AG09309 (cell line): ENCODE data around the gene RCAN3.

Source experiments
- DNase-seq: peaks from one replicate; pipeline ENCODE4 v3.0.0-alpha.2; 2010; ENCODE audit warnings: low read depth
- H3K4me3 ChIP-seq: 2 replicates; pipeline ENCODE4 v1.5.1; 2011; ENCODE audit warnings: mild to moderate bottlenecking, low read depth, low read length, moderate library complexity; ENCODE audit not compliant: control insufficient read depth
- TF ChIP-seq, protein P1 (sequence below): IDR thresholded peaks from 2 replicates; pipeline ENCODE4 v1.5.1; 2011; ENCODE audit warnings: mild to moderate bottlenecking, low read depth, low read length, inconsistent platforms; ENCODE audit not compliant: insufficient read depth, control insufficient read depth; ENCODE audit errors: missing control alignments

RCAN3 gene

DNA sequence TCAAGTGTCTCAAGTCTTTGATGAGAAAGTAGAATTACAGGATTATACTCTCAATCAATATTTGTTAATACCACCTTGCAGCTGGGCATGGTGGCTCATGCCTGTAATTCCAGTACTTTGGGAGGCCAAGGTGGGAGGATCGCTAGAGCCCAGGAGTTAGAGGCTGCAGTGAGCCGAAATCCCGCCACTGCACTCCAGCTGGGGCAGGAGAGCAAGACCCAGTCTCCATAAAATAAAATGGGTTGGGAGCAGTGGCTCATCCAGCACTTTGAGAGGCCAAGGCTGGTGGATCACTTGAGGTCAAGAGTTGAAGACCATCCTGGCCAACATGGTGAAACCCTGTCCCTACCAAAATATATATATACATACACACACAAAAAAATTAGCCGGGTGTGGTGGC lies 52.1 kb downstream of the RCAN3 start:
- DNase-seq = no peak

DNA sequence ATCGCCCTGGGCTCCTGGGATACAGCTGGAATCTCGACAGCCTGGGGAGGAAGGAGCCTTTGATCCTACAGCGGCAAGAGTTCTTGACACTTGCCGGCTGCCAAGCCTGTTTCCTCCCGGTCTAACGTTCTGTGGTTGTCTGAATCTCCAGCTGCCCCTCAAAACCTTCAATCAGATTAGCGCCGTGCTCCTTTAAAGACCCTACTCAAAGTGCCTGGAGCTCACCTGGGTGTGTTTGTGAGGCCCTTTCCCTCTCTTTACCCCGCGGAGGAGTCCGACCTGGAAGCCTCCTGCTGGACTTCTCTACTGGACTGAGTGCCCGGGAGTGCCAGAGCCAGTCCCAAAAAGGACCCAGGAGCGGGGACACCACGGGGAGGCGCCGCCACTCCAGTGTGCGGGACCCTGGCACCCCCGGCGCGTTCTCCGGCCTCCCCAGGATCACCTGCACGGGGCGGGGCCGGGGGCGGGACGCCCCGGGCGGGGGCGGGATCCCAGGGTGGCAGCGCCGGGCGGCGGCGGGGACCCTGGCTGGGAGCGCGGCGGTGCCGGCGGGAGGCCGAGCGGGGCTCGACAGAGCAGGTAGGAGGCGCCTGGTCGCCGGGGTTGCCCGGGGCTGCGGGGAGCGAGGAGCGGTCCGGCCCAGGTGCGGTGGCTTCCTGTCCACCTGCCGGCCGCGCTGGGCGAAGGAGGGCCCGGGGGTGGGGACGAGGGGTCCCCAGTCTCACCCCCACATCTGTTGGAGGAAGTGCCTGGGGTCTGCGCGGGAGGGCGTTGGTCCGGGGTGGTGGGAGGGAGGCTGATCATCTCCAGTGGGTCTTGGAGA lies 53.2 kb downstream of the RCAN3 start, which contains the start of gene NCMAP:
Gene NCMAP (plus strand): TSS at position 497 of the 823 bp plus-strand sequence. CDS start 39,344 bp downstream, outside the sequence.
- H3K4me3 ChIP-seq = no peak within 1 kb of the TSS
- DNase-seq = no peak
- TF ChIP-seq, protein P1, sequence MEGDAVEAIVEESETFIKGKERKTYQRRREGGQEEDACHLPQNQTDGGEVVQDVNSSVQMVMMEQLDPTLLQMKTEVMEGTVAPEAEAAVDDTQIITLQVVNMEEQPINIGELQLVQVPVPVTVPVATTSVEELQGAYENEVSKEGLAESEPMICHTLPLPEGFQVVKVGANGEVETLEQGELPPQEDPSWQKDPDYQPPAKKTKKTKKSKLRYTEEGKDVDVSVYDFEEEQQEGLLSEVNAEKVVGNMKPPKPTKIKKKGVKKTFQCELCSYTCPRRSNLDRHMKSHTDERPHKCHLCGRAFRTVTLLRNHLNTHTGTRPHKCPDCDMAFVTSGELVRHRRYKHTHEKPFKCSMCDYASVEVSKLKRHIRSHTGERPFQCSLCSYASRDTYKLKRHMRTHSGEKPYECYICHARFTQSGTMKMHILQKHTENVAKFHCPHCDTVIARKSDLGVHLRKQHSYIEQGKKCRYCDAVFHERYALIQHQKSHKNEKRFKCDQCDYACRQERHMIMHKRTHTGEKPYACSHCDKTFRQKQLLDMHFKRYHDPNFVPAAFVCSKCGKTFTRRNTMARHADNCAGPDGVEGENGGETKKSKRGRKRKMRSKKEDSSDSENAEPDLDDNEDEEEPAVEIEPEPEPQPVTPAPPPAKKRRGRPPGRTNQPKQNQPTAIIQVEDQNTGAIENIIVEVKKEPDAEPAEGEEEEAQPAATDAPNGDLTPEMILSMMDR = no peak

More for the DNA sequence above, 52.1 kb downstream of the RCAN3 start:
- TF ChIP-seq, protein P1 = no peak
- H3K4me3 ChIP-seq = no peak overlapping the region

DNA sequence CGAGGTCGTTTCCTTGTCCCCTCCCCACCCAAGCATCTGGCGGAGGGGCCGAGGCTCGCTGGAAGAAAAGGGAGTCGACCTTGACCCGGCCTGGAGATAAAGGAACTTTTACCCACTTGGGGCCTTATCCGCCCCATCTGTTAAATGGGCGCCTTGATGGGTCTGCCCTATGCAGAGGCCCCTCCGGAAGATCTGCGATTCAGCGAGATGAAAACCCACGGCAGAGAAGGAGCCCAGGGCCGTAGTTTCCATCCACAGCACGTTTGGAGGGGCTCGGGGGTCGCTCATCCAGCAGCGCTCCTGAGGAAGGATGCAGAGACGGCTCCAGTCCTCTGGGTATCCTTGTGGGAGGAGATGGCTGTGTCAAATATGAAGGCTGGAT lies 53.8 kb downstream of the RCAN3 start:
- TF ChIP-seq, protein P1 = no peak
- no peak for DNase-seq
- H3K4me3 ChIP-seq = no peak overlapping the region

DNA sequence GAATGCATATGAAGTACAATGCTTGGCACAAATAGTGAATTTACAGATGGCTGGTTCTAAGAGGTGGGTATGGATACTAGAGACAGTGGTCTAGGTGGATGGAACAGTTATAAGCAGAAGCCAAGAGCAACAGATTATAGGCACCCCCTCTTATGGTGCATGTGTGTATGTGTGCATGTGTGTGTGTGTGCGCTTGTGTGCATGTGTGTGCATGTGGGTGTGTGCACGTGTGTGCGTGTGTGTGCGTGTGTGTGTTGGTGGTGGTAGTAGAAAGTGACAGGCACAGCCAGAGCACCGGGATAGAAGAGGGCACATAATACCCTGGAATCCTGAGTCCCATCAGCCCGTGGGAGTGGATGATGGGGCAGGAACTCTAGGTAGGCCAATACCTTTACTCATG lies 54.6 kb downstream of the RCAN3 start:
- no peak overlapping the region for H3K4me3 ChIP-seq
- no peak for DNase-seq
- TF ChIP-seq, protein P1 = no peak

DNA sequence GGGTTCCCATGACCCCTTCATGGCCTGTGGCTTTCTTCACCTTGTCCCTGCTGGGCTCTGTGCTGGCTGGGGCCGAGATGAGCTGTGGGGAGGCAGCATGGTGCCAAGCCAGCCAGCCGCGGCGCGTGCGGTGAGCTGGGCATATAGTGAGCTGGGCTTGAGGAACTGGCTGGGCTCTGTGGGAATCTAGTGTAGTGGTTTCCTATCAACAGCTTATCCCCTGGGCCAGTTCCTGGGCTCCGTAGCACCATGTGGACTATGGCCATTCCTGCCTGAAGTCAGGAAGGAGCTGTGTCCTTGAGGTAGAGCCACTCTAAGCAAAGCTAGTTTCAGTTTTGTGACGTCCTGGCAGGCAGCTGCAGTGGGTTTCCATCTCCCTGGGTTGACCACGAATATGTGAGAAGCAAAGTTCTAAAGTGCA lies 55.1 kb downstream of the RCAN3 start:
- DNase-seq = no peak
- no peak overlapping the region for H3K4me3 ChIP-seq
- TF ChIP-seq, protein P1 = no peak

DNA sequence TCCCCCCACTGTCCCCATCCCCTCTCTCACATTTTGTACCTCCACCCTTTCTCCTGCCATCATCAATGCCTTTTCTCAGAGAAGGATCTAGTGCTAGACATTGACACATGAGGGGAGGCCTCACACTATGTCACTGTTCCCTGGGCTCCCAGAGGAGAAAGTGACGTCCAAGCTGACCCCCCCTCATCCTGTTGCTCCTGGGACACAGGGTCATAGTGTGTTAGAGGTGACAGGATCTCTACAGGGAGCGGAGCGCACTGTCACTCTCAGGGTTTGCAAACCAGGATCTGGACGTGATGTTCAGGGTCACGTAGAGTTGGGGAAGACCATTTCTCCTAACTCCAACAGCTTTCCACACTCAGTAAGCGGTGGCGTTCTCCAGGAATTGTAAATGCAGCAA lies 55.8 kb downstream of the RCAN3 start:
- no peak overlapping the region for H3K4me3 ChIP-seq
- no peak for DNase-seq
- TF ChIP-seq, protein P1 = no peak
